Measurements from ENCODE around the gene ACTG1.
A peak's percentile ranks its signal among the peaks of the same experiment; 100 is the strongest.

ACTG1 gene

DNA sequence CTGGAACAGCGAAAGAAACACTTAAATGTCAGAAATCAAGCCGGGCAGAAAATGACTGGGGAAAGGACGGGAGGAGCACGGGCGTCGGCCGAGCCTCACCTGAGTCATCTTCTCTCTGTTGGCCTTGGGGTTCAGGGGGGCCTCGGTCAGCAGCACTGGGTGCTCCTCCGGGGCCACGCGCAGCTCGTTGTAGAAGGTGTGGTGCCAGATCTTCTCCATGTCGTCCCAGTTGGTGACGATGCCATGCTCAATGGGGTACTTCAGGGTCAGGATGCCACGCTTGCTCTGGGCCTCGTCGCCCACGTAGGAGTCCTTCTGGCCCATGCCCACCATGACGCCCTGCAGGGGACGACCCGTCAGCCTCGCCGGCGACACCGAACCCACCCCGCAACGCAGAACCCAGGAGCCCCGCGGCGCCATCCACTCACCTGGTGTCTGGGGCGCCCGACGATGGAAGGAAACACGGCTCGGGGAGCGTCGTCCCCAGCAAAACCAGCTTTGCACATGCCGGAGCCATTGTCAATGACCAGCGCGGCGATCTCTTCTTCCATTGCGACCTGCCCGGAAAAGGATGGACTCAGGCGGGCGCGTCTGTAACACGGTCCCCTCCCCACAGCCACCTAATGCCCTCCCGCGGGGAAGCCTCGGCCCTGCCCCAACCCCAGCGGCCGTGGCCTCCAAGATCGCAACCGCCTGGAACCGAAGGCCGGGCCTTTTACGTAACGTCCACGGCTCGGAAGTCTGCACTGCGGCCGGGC is 616 bp downstream of the ACTG1 start:
- no peak for TF ChIP-seq ZNF274 (IDR thresholded peaks at IDR 0.05; ENCODE audit: low read depth, low read length)
- peak overlapping the region; percentile 97 for H3K4me3 ChIP-seq (ENCODE audit: low read length)

DNA sequence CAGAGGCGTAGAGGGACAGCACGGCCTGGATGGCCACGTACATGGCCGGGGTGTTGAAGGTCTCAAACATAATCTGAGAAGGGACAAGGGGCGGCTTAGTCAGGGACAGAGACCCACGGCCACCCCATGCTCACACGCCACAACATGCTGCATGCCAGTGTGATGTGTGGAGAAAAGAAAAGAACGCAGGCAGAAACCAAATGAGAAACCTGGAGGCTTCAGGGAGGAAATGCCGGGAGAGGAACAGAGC is 1.1 kb downstream of the ACTG1 start:
- H3K4me3 ChIP-seq (ENCODE audit: low read length), result peak overlapping the region; percentile 97
- TF ChIP-seq ZNF274 (IDR thresholded peaks at IDR 0.05; ENCODE audit: low read depth, low read length), result no peak

DNA sequence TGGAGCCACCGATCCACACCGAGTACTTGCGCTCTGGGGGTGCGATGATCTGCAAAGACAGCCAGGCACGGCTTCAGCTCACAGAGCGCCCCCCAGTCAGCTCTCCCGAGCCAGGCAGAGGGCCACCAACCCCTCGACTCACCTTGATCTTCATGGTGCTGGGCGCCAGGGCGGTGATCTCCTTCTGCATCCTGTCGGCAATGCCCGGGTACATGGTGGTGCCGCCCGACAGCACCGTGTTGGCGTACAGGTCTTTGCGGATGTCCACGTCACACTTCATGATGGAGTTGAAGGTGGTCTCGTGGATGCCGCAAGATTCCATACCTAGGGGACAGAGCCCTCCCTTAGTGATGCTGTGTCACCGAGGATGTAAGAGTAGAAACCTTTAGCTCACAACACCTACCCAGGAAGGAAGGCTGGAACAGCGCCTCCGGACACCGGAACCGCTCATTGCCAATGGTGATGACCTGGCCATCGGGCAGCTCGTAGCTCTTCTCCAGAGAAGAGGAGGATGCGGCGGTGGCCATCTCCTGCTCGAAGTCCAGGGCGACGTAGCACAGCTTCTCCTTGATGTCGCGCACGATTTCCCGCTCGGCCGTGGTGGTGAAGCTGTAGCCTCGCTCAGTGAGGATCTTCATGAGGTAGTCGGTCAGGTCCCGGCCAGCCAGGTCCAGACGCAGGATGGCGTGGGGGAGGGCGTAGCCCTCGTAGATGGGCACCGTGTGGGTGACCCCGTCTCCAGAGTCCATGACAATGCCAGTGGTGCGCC is 1.6 kb downstream of the ACTG1 start:
- H3K4me3 ChIP-seq (ENCODE audit: low read length), result peak overlapping the region; percentile 97
- no peak for TF ChIP-seq ZNF274 (IDR thresholded peaks at IDR 0.05; ENCODE audit: low read depth, low read length)

DNA sequence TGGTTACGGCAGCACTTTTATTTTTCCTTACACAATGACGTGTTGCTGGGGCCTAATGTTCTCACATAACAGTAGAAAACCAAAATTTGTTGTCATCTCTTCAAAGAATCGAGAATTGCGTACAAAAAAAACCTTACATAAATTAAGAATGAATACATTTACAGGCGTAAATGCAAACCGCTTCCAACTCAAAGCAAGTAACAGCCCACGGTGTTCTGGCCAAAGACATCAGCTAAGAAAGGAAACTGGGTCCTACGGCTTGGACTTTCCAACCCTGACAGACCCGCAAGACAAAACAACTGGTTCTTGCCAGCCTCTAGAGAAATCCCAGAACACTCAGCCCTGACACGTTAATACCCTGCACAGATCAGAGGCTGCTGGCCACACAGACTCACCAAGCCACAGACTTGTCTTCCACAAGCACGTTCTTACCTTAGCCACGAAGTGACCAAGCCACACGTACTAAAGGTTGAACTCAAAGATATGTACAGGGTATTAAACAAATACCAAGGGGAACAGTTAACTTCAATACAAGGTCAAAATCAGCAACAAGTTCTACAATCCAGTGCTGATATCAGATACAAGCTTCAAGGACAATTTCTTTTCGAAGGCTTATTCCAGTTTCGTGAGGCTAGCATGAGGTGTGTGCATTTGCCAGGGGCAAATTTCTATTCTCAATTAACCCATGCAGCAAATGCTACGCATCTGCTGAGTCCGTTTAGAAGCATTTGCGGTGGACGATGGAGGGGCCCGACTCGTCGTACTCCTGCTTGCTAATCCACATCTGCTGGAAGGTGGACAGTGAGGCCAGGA is 2.4 kb downstream of the ACTG1 start:
- no peak for TF ChIP-seq ZNF274 (IDR thresholded peaks at IDR 0.05; ENCODE audit: low read depth, low read length)
- peak overlapping the region; percentile 97 for H3K4me3 ChIP-seq (ENCODE audit: low read length)

GRCh38 chr17:81509207-81509971 is 3.2 kb downstream of the ACTG1 start:
- TF ChIP-seq ZNF274 (IDR thresholded peaks at IDR 0.05; ENCODE audit: low read depth, low read length), result no peak
- H3K4me3 ChIP-seq (ENCODE audit: low read length), result peak overlapping the region; percentile 97

DNA sequence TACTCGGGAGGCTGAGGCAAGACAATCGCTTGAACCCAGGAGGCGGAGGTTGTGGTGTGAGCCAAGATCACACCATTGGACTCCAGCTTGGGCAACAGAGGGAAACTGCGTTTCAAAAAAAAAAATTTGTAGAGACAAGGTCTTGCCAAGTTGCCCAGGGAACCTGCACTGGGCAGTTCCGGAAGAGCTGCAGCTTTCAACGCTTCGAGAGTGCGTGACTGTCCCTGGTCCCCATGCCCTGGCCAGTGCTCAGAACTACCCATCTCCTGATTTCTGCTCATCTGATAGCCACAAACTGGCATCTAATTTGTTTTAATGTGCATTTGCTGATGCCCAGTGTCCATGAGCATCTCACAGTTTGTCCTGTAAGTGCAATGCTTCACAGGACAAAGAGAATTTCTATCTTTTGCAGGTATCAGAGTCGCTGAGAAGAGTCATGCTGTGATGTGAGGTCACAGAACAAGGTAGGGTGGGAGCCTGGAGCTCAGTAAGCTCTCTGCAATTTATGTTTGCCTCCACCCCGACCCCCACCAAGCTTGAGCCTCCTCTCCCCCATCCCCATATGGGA is 3.9 kb downstream of the ACTG1 start:
- no peak for TF ChIP-seq ZNF274 (IDR thresholded peaks at IDR 0.05; ENCODE audit: low read depth, low read length)
- H3K4me3 ChIP-seq (ENCODE audit: low read length), result no peak overlapping the region; the same call in 1 of the 2 replicates

- no peak for TF ChIP-seq ZNF274 (IDR thresholded peaks at IDR 0.05; ENCODE audit: low read depth, low read length)
- H3K4me3 ChIP-seq (ENCODE audit: low read length), result no peak overlapping the region
Observed at GRCh38 chr17:81503619-81504018, 9.0 kb downstream of the ACTG1 start.

GRCh38 chr17:81502471-81503017 is 10.1 kb downstream of the ACTG1 start:
- no peak overlapping the region for H3K4me3 ChIP-seq (ENCODE audit: low read length)
- no peak for TF ChIP-seq ZNF274 (IDR thresholded peaks at IDR 0.05; ENCODE audit: low read depth, low read length)

DNA sequence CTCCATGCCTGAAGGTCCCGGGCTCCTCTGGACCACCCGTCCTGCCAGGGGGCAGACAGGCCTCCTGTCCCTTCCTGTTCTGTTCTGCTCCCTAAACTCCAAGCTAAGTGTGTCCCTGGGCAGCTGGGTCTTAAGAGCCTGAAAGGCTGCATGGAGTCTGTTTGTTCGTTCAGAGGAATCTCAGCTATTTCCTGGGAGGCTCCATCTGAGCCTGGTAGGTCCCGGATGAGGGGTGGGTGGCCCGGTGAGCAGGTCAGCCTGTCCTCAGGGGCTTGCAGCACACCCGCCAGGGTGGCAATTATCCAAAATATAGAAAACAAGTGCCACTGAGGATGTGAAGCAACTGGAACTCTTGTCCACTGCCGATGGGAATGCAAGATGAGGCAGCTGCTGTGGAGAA is 12.6 kb downstream of the ACTG1 start:
- TF ChIP-seq ZNF274 (IDR thresholded peaks at IDR 0.05; ENCODE audit: low read depth, low read length), result no peak
- H3K4me3 ChIP-seq (ENCODE audit: low read length), result no peak overlapping the region

DNA sequence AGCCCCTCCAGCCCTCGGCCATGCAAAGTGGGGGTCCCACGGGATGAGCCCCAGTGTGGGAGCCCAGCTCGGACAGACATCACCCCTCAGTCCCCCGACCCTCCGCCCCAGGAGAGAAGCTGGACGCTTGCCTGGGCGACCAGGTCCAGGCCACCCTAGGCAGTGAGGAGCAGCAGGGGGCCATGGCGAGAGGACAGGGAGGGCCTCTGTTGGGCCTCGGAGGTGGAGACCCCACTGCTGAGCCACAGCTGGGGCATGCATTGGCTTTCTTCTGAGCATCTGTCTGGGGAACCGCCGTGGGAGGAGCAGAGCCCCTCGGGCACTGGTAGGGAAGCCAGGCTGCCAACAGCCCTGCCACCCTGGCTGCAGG is 13.0 kb downstream of the ACTG1 start:
- TF ChIP-seq ZNF274 (IDR thresholded peaks at IDR 0.05; ENCODE audit: low read depth, low read length), result no peak
- no peak overlapping the region for H3K4me3 ChIP-seq (ENCODE audit: low read length)

GRCh38 chr17:81498953-81499600 is 13.5 kb downstream of the ACTG1 start:
- no peak overlapping the region for H3K4me3 ChIP-seq (ENCODE audit: low read length)
- no peak for TF ChIP-seq ZNF274 (IDR thresholded peaks at IDR 0.05; ENCODE audit: low read depth, low read length)

DNA sequence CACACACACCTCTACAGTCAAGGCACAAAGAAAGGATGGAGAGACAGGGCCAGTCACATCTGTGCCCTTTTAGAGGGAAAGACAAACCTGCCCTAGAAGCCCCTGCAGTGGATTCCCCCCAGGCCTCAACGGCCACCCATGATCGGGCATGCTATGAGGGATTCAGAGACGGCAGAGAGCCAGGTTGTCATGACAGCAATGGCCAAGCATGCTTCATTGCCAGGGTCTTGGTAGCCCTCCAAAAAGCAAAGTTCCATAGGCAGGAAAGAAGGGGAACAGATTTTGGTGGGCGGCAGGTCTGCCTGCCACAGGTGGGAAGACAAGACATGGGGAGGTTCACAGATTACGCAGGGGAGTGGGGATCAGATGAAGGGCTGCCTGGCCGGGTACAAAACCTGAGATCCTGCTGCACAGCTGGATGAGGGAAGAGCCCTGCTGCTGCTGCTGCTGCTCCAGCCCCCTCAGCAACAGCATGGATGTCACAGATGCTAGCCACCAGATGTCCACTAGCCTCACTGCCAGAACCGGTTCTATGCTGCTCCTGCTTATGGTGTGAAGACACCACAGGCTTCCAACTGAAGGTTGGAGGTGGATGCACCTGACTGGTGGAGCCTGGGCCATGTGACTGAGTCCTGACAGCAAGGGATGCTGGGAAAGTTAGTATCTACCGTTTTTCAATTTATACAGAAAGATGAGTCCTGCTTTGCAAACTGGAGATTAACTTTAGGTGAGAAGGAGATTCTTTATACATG is 17.8 kb downstream of the ACTG1 start:
- no peak for TF ChIP-seq ZNF274 (IDR thresholded peaks at IDR 0.05; ENCODE audit: low read depth, low read length)
- no peak overlapping the region for H3K4me3 ChIP-seq (ENCODE audit: low read length)
